ENCODE measurements around the gene TNFRSF8.
"Not testable (repeated sequence)": the region's sequence is repeated elsewhere in the genome, so short reads cannot be mapped to it uniquely, and the experiment has no call there.

Gene TNFRSF8

GRCh38 chr1:12038356-12039163 is 24.5 kb upstream of the TNFRSF8 start:
- DNase-seq (ENCODE audit: low spot score), result no peak

GRCh38 chr1:12039164-12039525 is 24.0 kb upstream of the TNFRSF8 start:
- DNase-seq (ENCODE audit: low spot score), result no peak

- DNase-seq (ENCODE audit: low spot score), result not testable (repeated sequence)
Measured at GRCh38 chr1:12039824-12040456, 23.2 kb upstream of the TNFRSF8 start.

GRCh38 chr1:12040457-12041051 is 22.5 kb upstream of the TNFRSF8 start:
- peak; percentile 93 for DNase-seq (ENCODE audit: low spot score)

GRCh38 chr1:12044187-12044877 is 18.8 kb upstream of the TNFRSF8 start:
- not testable (repeated sequence) for DNase-seq (ENCODE audit: low spot score)

GRCh38 chr1:12046749-12047119 is 16.4 kb upstream of the TNFRSF8 start:
- DNase-seq (ENCODE audit: low spot score), result no peak

- no peak for DNase-seq (ENCODE audit: low spot score)
Measured at GRCh38 chr1:12047120-12047876, 15.8 kb upstream of the TNFRSF8 start.

GRCh38 chr1:12048372-12048771 is 14.7 kb upstream of the TNFRSF8 start:
- DNase-seq (ENCODE audit: low spot score), result no peak

- DNase-seq (ENCODE audit: low spot score), result no peak
Measured at GRCh38 chr1:12049616-12050015, 13.5 kb upstream of the TNFRSF8 start.

- no peak for DNase-seq (ENCODE audit: low spot score)
Measured at GRCh38 chr1:12051361-12051760, 11.7 kb upstream of the TNFRSF8 start.

GRCh38 chr1:12052008-12052573 is 11.0 kb upstream of the TNFRSF8 start:
- DNase-seq (ENCODE audit: low spot score), result peak; percentile 96

GRCh38 chr1:12052997-12053686 is 10.0 kb upstream of the TNFRSF8 start:
- DNase-seq (ENCODE audit: low spot score), result no peak

- DNase-seq (ENCODE audit: low spot score), result no peak
Measured at GRCh38 chr1:12053752-12054548, 9.2 kb upstream of the TNFRSF8 start.

- no peak for DNase-seq (ENCODE audit: low spot score)
Measured at GRCh38 chr1:12055259-12055658, 7.8 kb upstream of the TNFRSF8 start.

GRCh38 chr1:12056331-12056841 is 6.7 kb upstream of the TNFRSF8 start:
- DNase-seq (ENCODE audit: low spot score), result no peak

GRCh38 chr1:12057382-12057781 is 5.7 kb upstream of the TNFRSF8 start:
- no peak for DNase-seq (ENCODE audit: low spot score)

GRCh38 chr1:12057940-12058687 is 5.0 kb upstream of the TNFRSF8 start:
- DNase-seq (ENCODE audit: low spot score), result no peak

- DNase-seq (ENCODE audit: low spot score), result no peak
Measured at GRCh38 chr1:12059226-12059625, 3.9 kb upstream of the TNFRSF8 start.

Data from AG08395 (cell line).